Right atrium auricular region (tissue), 2 donors: ENCODE data around the gene PHIP. TPM values are rescaled to one million over a fixed set of nuclear protein-coding genes. Genes with fewer than 3 reads are reported as not detected.
"Not testable (repeated sequence)": the region's sequence is repeated elsewhere in the genome, so short reads cannot be mapped to it uniquely, and the experiment has no call there.

Experiments
- DNase-seq: peaks from one replicate; pipeline ENCODE4 v3.0.0-alpha.2; 2019; ENCODE audit warnings: low spot score
- H3K27ac ChIP-seq, 2 donors: fragments of 200-600 bp; sonication (generic); 1 replicate in 1 of 2; 2 replicates in 1 of 2; pipeline ENCODE4 v1.5.1; 2016 to 2019
- H3K27me3 ChIP-seq, 2 donors: fragments of 200-600 bp; sonication (generic); one replicate each; pipeline versions ENCODE4 v1.5.1 to v1.6.0; 2017 to 2019
- H3K36me3 ChIP-seq: fragments of 200-600 bp; sonication (generic); one replicate; pipeline ENCODE4 v1.5.1; 2016
- H3K4me1 ChIP-seq, 2 donors: fragments of 200-600 bp; sonication (generic); one replicate each; pipeline versions ENCODE4 v1.5.1 to v1.6.0; 2017 to 2019
- H3K4me3 ChIP-seq, 2 donors: fragments of 200-600 bp; sonication (generic); 1 replicate in 1 of 2; 2 replicates in 1 of 2; pipeline ENCODE4 v1.5.1; 2017 to 2019; ENCODE audit warnings: mild to moderate bottlenecking in 1 of 2, moderate library complexity in 1 of 2
- H3K9me3 ChIP-seq, 2 donors: fragments of 200-600 bp; sonication (generic); one replicate each; pipeline ENCODE4 v1.5.1; 2019
- total RNA-seq, 2 donors: library from RNA; depleted of rRNA; stranded (reverse); fragments of >200 nt; gene quantifications; one replicate each; pipeline ENCODE4 v1.1.0, GENCODE V29; 2016
- TF ChIP-seq, protein P1 (sequence below), 2 donors: fragments of 200-600 bp; sonication (generic); IDR thresholded peaks; one replicate each; pipeline ENCODE4 v1.5.1; 2019; ENCODE audit warnings: antibody characterized with exemption in 2 of 2

PHIP gene
- total RNA-seq, 2 donors from 2014 or later, result 15.2 to 15.3 TPM

DNA sequence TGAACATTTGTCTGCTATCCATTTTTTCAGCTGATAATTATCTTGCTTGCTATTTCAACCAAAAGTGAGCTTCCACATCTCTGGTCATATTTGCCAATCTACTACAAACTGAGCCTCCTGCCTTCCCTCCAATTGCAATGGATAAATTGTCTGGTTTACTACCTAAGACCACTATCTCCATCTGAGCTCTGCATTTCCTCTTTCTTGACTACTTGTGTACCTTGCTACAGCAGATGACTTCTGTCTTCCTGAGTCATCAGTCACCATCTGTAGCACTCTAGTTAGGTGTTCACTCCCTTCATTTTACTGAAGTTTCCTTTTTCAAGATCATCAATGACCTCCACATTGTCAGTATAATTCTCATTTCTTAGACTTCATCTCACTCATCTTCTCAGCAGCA lies 33.5 kb upstream of the PHIP start:
- no peaks in the 10 kb centered on the region for H3K4me1 ChIP-seq
- H3K27ac ChIP-seq, result no peak overlapping the region
- no peak overlapping the region for H3K4me3 ChIP-seq
- no peak for DNase-seq
- no peaks in the 10 kb centered on the region for H3K36me3 ChIP-seq
- TF ChIP-seq, protein P1, sequence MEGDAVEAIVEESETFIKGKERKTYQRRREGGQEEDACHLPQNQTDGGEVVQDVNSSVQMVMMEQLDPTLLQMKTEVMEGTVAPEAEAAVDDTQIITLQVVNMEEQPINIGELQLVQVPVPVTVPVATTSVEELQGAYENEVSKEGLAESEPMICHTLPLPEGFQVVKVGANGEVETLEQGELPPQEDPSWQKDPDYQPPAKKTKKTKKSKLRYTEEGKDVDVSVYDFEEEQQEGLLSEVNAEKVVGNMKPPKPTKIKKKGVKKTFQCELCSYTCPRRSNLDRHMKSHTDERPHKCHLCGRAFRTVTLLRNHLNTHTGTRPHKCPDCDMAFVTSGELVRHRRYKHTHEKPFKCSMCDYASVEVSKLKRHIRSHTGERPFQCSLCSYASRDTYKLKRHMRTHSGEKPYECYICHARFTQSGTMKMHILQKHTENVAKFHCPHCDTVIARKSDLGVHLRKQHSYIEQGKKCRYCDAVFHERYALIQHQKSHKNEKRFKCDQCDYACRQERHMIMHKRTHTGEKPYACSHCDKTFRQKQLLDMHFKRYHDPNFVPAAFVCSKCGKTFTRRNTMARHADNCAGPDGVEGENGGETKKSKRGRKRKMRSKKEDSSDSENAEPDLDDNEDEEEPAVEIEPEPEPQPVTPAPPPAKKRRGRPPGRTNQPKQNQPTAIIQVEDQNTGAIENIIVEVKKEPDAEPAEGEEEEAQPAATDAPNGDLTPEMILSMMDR (IDR thresholded peaks at IDR 0.05), result no peak
- H3K27me3 ChIP-seq, result no peaks in the 10 kb centered on the region
- H3K9me3 ChIP-seq, result no peaks in the 10 kb centered on the region

DNA sequence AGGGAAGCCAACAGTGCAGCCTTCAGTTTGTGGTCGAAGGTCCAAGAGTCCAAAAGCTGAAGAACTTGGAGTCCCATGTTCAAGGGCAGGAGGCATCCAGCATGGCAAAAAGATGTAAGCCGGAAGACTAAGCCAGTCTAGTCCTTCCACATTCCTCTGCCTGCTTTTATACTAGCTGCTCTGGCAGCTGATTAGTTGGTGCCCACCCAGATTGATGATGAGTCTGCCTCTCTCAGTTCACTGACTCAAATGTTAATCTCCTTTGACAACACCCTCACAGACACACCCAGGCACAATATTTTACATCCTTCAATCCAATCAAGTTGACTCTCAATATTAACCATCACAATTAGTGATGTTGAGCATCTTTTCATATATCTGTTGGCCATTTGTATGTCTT lies 23.1 kb upstream of the PHIP start:
- Histone ChIP-seq H3K9me3 (no peaks in the 10 kb centered on the region), H3K27me3 (no peaks in the 10 kb centered on the region), H3K4me1 (no peaks in the 10 kb centered on the region), H3K36me3 (no peaks in the 10 kb centered on the region), H3K27ac (no peak overlapping the region), H3K4me3 (no peak overlapping the region)
- TF ChIP-seq, protein P1 (IDR thresholded peaks at IDR 0.05), result no peak
- DNase-seq, result no peak

DNA sequence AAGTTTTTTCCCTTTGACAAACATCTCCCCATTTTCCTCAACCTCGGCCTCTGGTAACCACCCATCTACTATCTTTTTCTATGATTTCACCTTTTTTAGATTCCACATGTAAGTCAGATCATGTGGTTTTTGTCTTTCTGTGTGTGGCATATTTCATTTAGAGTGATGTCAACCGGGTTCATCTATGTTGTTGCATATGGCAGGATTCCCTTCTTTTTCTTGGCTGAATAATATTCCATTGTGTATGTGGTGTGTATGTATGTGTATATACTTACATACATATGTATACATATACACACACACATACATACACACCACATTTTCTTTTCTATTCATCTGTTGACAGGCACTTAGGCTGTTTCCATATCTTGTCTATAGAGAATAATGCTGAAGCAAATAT lies 22.2 kb upstream of the PHIP start:
- no peaks in the 10 kb centered on the region for H3K9me3 ChIP-seq
- TF ChIP-seq, protein P1 (IDR thresholded peaks at IDR 0.05), result no peak
- no peak overlapping the region for H3K27ac ChIP-seq

DNA sequence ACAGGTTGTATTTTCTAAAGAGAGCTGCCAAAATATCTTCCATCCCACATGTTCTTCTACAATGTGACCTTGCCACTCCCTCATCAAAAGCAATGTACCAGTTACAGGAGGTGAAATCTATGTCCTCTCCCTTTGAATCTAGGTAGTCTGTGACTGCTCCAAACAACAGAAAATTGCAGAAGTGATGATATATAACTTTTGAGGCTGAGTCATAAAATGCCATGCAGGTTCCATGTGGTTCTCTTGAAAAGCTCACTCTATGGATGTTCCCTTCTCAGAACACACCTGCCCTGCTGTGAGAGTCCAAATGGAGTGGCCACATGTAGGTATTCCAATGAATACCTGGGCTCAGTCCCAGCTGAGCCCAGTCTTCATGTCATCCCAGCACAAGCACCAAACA lies 16.9 kb upstream of the PHIP start:
- no peaks in the 10 kb centered on the region for H3K36me3 ChIP-seq
- H3K4me3 ChIP-seq, result no peak overlapping the region
- no peaks in the 10 kb centered on the region for H3K9me3 ChIP-seq
- H3K27me3 ChIP-seq, result no peaks in the 10 kb centered on the region
- H3K27ac ChIP-seq, result no peak overlapping the region
- TF ChIP-seq, protein P1 (IDR thresholded peaks at IDR 0.05), result no peak
- DNase-seq, result no peak
- no peaks in the 10 kb centered on the region for H3K4me1 ChIP-seq

More for the DNA sequence above, 22.2 kb upstream of the PHIP start:
- H3K36me3 ChIP-seq, result no peaks in the 10 kb centered on the region
- H3K27me3 ChIP-seq, result no peaks in the 10 kb centered on the region
- no peak for DNase-seq
- no peaks in the 10 kb centered on the region for H3K4me1 ChIP-seq
- H3K4me3 ChIP-seq, result no peak overlapping the region

DNA sequence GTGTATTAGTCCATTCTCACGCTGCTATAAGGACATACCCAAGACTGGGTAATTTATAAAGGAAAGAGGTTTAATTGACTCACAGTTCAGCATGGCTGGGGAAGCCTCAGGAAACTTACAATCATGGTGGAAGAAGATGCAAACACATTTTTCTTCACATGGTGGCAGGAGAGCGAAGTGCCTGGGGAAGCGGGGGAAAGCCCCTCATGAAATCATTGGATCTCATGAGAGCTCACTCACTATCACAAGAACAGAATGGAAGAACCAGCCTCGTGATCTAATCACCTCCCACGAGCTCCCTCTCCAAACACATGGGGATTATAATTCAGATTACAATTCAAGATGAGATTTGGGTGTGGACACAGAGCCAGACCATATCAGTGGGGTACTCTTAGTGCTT lies 13.7 kb upstream of the PHIP start:
- not testable (repeated sequence) for H3K4me3 ChIP-seq, DNase-seq, H3K4me1 ChIP-seq, H3K27me3 ChIP-seq, H3K36me3 ChIP-seq, H3K9me3 ChIP-seq, H3K27ac ChIP-seq

DNA sequence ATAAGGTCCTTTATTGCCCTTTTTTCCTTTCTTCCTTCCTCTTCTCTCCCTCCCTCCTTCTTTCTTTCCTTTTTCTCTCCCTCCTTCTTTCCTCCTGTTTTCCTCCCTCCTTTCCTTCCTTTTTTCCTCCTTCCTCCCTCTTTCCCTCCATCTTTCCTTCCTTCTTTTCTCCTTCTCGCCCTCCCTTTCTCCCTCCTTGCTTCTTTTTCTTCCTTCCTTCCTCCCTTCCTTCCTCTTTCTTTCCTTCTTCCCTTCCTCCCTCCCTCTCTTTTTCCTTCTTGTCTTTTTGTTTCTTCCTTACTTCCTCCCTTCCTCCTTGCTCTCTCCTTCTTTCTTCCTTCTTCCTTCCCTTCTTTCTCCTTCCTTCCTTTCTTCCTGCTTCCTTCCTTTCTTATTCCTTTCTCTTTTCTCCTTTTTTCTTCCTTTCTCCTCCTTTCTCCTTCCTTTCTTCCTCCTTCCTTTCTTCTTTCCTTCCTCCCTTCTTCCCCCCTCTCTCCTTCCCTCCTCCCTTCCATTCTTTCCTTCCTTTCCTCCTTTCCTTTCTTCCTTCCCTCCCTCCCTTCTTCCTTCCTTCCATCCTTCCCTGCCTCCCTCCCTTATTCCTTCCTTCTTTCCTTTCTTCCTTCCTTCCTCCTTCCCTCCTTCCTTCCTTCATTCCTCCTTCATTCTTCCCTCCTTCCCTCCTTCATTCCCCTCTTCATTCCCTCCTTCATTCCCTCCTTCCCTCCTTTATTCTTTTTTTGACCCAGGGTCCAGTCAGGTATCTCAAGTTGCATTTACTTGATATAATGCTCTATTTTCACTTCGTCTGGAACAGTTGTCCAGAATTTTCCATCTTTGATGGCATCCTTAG lies 11.7 kb upstream of the PHIP start:
- no peak for DNase-seq
- Histone ChIP-seq H3K9me3 (no peaks in the 10 kb centered on the region), H3K27ac (no peak overlapping the region), H3K4me3 (no peak overlapping the region), H3K27me3 (no peaks in the 10 kb centered on the region), H3K36me3 (no peaks in the 10 kb centered on the region), H3K4me1 (no peaks in the 10 kb centered on the region)
- TF ChIP-seq, protein P1 (IDR thresholded peaks at IDR 0.05), result no peak
